ENCODE data around the gene ATP2A2.

ATP2A2 gene

GRCh38 chr12:110340706-110341105 lies 59.7 kb downstream of the ATP2A2 start:
- Histone ChIP-seq H3K27ac (ENCODE audit: insufficient read depth, low read length, poor library complexity, severe bottlenecking) (no peak overlapping the region), H3K4me3 (ENCODE audit: insufficient read depth, low read depth, low read length, poor library complexity, severe bottlenecking) (no peak overlapping the region), H3K9me3 (ENCODE audit: control insufficient read depth, low read length) (no peaks in the 10 kb centered on the region), H3K4me1 (ENCODE audit: control insufficient read depth, insufficient read depth, low read length, poor library complexity, severe bottlenecking) (no peaks in the 10 kb centered on the region), H3K27me3 (replicated peaks; ENCODE audit: control insufficient read depth, insufficient read depth, low read length, poor library complexity, severe bottlenecking) (no peaks in the 10 kb centered on the region), H3K36me3 (ENCODE audit: control insufficient read depth, insufficient read depth, low read length) (peaks cover 99% of the 10 kb centered on the region)
- DNase-seq: no peak

GRCh38 chr12:110342157-110342556 lies 61.1 kb downstream of the ATP2A2 start:
- no peaks in the 10 kb centered on the region for H3K4me1 ChIP-seq (ENCODE audit: control insufficient read depth, insufficient read depth, low read length, poor library complexity, severe bottlenecking)
- peaks cover 95% of the 10 kb centered on the region for H3K36me3 ChIP-seq (ENCODE audit: control insufficient read depth, insufficient read depth, low read length)
- no peaks in the 10 kb centered on the region for H3K9me3 ChIP-seq (ENCODE audit: control insufficient read depth, low read length)

DNA sequence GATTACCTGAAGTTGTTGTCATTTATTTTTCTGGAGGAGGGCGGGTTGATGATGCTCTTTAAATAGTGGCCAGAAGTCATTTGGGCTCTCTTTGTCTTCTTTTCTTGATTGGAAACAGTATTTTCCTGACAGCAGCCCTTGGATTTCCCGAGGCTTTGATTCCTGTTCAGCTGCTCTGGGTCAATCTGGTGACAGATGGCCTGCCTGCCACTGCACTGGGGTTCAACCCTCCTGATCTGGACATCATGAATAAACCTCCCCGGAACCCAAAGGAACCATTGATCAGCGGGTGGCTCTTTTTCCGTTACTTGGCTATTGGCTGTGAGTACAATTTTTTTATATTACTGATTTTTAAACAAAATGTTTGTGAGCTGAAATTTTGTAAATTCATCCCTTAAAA lies 62.1 kb downstream of the ATP2A2 start:
- peaks cover 95% of the 10 kb centered on the region for H3K36me3 ChIP-seq (ENCODE audit: control insufficient read depth, insufficient read depth, low read length)

More at GRCh38 chr12:110342157-110342556, 61.1 kb downstream of the ATP2A2 start:
- DNase-seq: no peak
- no peak overlapping the region for H3K4me3 ChIP-seq (ENCODE audit: insufficient read depth, low read depth, low read length, poor library complexity, severe bottlenecking)
- H3K27me3 ChIP-seq (replicated peaks; ENCODE audit: control insufficient read depth, insufficient read depth, low read length, poor library complexity, severe bottlenecking): no peaks in the 10 kb centered on the region
- no peak overlapping the region for H3K27ac ChIP-seq (ENCODE audit: insufficient read depth, low read length, poor library complexity, severe bottlenecking)

GRCh38 chr12:110343736-110344555 lies 62.9 kb downstream of the ATP2A2 start:
- no peaks in the 10 kb centered on the region for H3K9me3 ChIP-seq (ENCODE audit: control insufficient read depth, low read length)
- H3K4me1 ChIP-seq (ENCODE audit: control insufficient read depth, insufficient read depth, low read length, poor library complexity, severe bottlenecking): peaks cover 1% of the 10 kb centered on the region
- no peak overlapping the region for H3K4me3 ChIP-seq (ENCODE audit: insufficient read depth, low read depth, low read length, poor library complexity, severe bottlenecking)
- H3K27ac ChIP-seq (ENCODE audit: insufficient read depth, low read length, poor library complexity, severe bottlenecking): no peak overlapping the region
- peaks cover 86% of the 10 kb centered on the region for H3K36me3 ChIP-seq (ENCODE audit: control insufficient read depth, insufficient read depth, low read length)
- no peak for DNase-seq
- no peaks in the 10 kb centered on the region for H3K27me3 ChIP-seq (replicated peaks; ENCODE audit: control insufficient read depth, insufficient read depth, low read length, poor library complexity, severe bottlenecking)

More for the DNA sequence above, 62.1 kb downstream of the ATP2A2 start:
- H3K27ac ChIP-seq (ENCODE audit: insufficient read depth, low read length, poor library complexity, severe bottlenecking): no peak overlapping the region
- H3K9me3 ChIP-seq (ENCODE audit: control insufficient read depth, low read length): no peaks in the 10 kb centered on the region
- no peak overlapping the region for H3K4me3 ChIP-seq (ENCODE audit: insufficient read depth, low read depth, low read length, poor library complexity, severe bottlenecking)
- H3K4me1 ChIP-seq (ENCODE audit: control insufficient read depth, insufficient read depth, low read length, poor library complexity, severe bottlenecking): no peaks in the 10 kb centered on the region
- DNase-seq: no peak
- H3K27me3 ChIP-seq (replicated peaks; ENCODE audit: control insufficient read depth, insufficient read depth, low read length, poor library complexity, severe bottlenecking): no peaks in the 10 kb centered on the region

GRCh38 chr12:110344657-110345056 lies 63.6 kb downstream of the ATP2A2 start:
- DNase-seq: no peak
- Histone ChIP-seq H3K27ac (ENCODE audit: insufficient read depth, low read length, poor library complexity, severe bottlenecking) (no peak overlapping the region), H3K4me1 (ENCODE audit: control insufficient read depth, insufficient read depth, low read length, poor library complexity, severe bottlenecking) (peaks cover 8% of the 10 kb centered on the region), H3K9me3 (ENCODE audit: control insufficient read depth, low read length) (no peaks in the 10 kb centered on the region), H3K36me3 (ENCODE audit: control insufficient read depth, insufficient read depth, low read length) (peaks cover 79% of the 10 kb centered on the region), H3K4me3 (ENCODE audit: insufficient read depth, low read depth, low read length, poor library complexity, severe bottlenecking) (no peak overlapping the region), H3K27me3 (replicated peaks; ENCODE audit: control insufficient read depth, insufficient read depth, low read length, poor library complexity, severe bottlenecking) (no peaks in the 10 kb centered on the region)

- H3K27ac ChIP-seq (ENCODE audit: insufficient read depth, low read length, poor library complexity, severe bottlenecking): no peak overlapping the region
- DNase-seq: no peak
- no peak overlapping the region for H3K4me3 ChIP-seq (ENCODE audit: insufficient read depth, low read depth, low read length, poor library complexity, severe bottlenecking)
- H3K36me3 ChIP-seq (ENCODE audit: control insufficient read depth, insufficient read depth, low read length): peaks cover 74% of the 10 kb centered on the region
- no peaks in the 10 kb centered on the region for H3K9me3 ChIP-seq (ENCODE audit: control insufficient read depth, low read length)
- H3K4me1 ChIP-seq (ENCODE audit: control insufficient read depth, insufficient read depth, low read length, poor library complexity, severe bottlenecking): peaks cover 10% of the 10 kb centered on the region
- no peaks in the 10 kb centered on the region for H3K27me3 ChIP-seq (replicated peaks; ENCODE audit: control insufficient read depth, insufficient read depth, low read length, poor library complexity, severe bottlenecking)
Observed at GRCh38 chr12:110345176-110345661, 64.2 kb downstream of the ATP2A2 start.

- no peaks in the 10 kb centered on the region for H3K9me3 ChIP-seq (ENCODE audit: control insufficient read depth, low read length)
- no peak for DNase-seq
- no peak overlapping the region for H3K27ac ChIP-seq (ENCODE audit: insufficient read depth, low read length, poor library complexity, severe bottlenecking)
- H3K4me3 ChIP-seq (ENCODE audit: insufficient read depth, low read depth, low read length, poor library complexity, severe bottlenecking): no peak overlapping the region
- H3K4me1 ChIP-seq (ENCODE audit: control insufficient read depth, insufficient read depth, low read length, poor library complexity, severe bottlenecking): peaks cover 10% of the 10 kb centered on the region
- peaks cover 66% of the 10 kb centered on the region for H3K36me3 ChIP-seq (ENCODE audit: control insufficient read depth, insufficient read depth, low read length)
- H3K27me3 ChIP-seq (replicated peaks; ENCODE audit: control insufficient read depth, insufficient read depth, low read length, poor library complexity, severe bottlenecking): no peaks in the 10 kb centered on the region
Observed at GRCh38 chr12:110345963-110346362, 64.9 kb downstream of the ATP2A2 start.

DNA sequence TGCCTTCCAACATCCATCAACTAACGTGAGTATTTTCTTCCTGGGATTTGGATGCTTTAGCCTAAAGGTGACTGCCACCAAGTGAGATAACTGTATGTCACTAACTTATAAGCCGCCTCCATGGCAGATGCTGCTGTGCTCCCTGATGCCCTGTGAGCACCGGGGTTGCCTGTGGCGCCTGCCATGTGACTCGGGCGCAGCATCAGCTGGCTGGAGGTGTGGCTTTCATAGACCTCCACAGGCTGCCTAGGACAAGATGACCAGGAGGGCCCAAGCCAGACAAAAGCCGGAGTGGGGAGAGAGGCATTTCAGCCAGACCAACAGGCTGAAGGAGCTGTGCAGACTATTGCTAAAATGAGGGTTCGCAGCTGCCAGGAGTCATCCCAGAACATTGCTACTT lies 66.7 kb downstream of the ATP2A2 start:
- Histone ChIP-seq H3K27me3 (replicated peaks; ENCODE audit: control insufficient read depth, insufficient read depth, low read length, poor library complexity, severe bottlenecking) (no peaks in the 10 kb centered on the region), H3K4me1 (ENCODE audit: control insufficient read depth, insufficient read depth, low read length, poor library complexity, severe bottlenecking) (peaks cover 10% of the 10 kb centered on the region), H3K36me3 (ENCODE audit: control insufficient read depth, insufficient read depth, low read length) (peaks cover 49% of the 10 kb centered on the region), H3K9me3 (ENCODE audit: control insufficient read depth, low read length) (no peaks in the 10 kb centered on the region), H3K4me3 (ENCODE audit: insufficient read depth, low read depth, low read length, poor library complexity, severe bottlenecking) (no peak overlapping the region), H3K27ac (ENCODE audit: insufficient read depth, low read length, poor library complexity, severe bottlenecking) (no peak overlapping the region)
- DNase-seq: no peak

DNA sequence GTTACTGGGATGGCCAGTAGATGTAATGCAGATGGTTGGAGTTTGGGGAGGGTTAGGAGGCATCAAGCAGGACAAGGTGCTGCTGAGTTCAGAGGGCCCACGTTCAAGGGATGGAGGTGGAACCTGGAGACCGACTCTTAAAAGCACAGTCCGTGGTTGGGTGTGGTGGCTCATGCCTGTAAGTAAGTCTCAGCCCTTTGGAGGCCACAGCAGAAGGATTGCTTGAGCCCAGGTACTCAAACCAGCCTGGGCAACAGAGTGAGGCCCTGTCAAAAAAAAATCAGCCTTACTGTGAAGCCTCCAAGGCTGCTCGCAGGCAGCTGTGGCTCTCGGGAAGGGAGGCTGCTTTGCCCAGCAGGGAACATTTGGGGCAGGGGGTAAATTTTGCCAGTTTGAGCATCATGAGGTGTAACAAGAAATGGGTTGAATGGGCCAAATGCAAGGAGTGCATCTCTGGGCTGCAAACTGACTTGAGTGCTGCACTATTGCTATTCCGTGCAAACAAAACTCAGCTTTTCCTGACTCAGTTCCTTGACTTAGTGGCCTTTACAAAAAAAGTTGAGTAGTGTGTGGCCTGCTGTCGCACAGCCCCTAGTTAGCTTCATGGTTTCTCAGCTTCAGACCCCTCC lies 67.5 kb downstream of the ATP2A2 start:
- Histone ChIP-seq H3K4me1 (ENCODE audit: control insufficient read depth, insufficient read depth, low read length, poor library complexity, severe bottlenecking) (peaks cover 10% of the 10 kb centered on the region), H3K27me3 (replicated peaks; ENCODE audit: control insufficient read depth, insufficient read depth, low read length, poor library complexity, severe bottlenecking) (no peaks in the 10 kb centered on the region), H3K9me3 (ENCODE audit: control insufficient read depth, low read length) (no peaks in the 10 kb centered on the region), H3K27ac (ENCODE audit: insufficient read depth, low read length, poor library complexity, severe bottlenecking) (no peak overlapping the region), H3K36me3 (ENCODE audit: control insufficient read depth, insufficient read depth, low read length) (peaks cover 41% of the 10 kb centered on the region), H3K4me3 (ENCODE audit: insufficient read depth, low read depth, low read length, poor library complexity, severe bottlenecking) (no peak overlapping the region)
- DNase-seq: no peak

DNA sequence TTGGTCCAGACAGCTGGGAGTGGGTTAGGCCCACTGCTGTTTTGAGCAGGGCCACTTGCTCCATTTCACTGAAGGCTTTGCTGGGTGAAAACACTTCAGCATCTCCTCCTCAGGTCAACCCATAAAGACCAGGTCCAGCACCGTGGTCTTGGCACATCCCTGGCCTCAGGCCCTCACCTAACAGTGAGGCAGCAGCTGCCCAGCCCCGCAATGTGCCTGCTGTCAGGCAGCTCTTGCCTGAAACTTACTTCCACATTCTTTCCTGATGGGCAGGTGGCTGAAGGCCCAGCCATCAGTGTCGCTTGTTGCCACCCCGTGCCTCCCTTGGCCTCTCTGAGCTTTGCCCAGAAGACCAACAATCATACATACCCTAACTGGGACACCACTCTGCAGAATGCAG lies 68.0 kb downstream of the ATP2A2 start:
- Histone ChIP-seq H3K9me3 (ENCODE audit: control insufficient read depth, low read length) (no peaks in the 10 kb centered on the region), H3K36me3 (ENCODE audit: control insufficient read depth, insufficient read depth, low read length) (peaks cover 36% of the 10 kb centered on the region), H3K4me1 (ENCODE audit: control insufficient read depth, insufficient read depth, low read length, poor library complexity, severe bottlenecking) (peaks cover 10% of the 10 kb centered on the region), H3K4me3 (ENCODE audit: insufficient read depth, low read depth, low read length, poor library complexity, severe bottlenecking) (no peak overlapping the region), H3K27me3 (replicated peaks; ENCODE audit: control insufficient read depth, insufficient read depth, low read length, poor library complexity, severe bottlenecking) (no peaks in the 10 kb centered on the region), H3K27ac (ENCODE audit: insufficient read depth, low read length, poor library complexity, severe bottlenecking) (no peak overlapping the region)
- no peak for DNase-seq
